Measurements from ENCODE around the gene NUTM2D. TPM values are rescaled to one million over a fixed set of nuclear protein-coding genes. Genes with fewer than 3 reads are reported as not detected.
A peak's percentile ranks its signal among the peaks of the same experiment; 100 is the strongest.
"Not testable (repeated sequence)": the region's sequence is repeated elsewhere in the genome, so short reads cannot be mapped to it uniquely, and the experiment has no call there.

Gene NUTM2D
- total and polyA plus RNA-seq, 4 donors: 1.8 to 10.8 (median 5.7) TPM

- H3K36me3 ChIP-seq (ENCODE audit: control insufficient read depth in 4 of 4, insufficient read depth in 4 of 4, low read length in 4 of 4); H3K9me3 ChIP-seq (ENCODE audit: control insufficient read depth in 4 of 4, insufficient read depth in 3 of 4, low read length in 3 of 4); H3K4me1 ChIP-seq (ENCODE audit: control insufficient read depth in 5 of 5, insufficient read depth in 5 of 5, low read length in 5 of 5); H3K9ac ChIP-seq (ENCODE audit: insufficient read depth in 1 of 2, low read length in 2 of 2); H3K27me3 ChIP-seq (ENCODE audit: control insufficient read depth in 3 of 3, insufficient read depth in 3 of 3, low read length in 2 of 3): not testable (repeated sequence)
- peak overlapping the region; percentile 87 to 94 for H3K27ac ChIP-seq (ENCODE audit: low read depth in 1 of 2, low read length in 1 of 2)
- DNase-seq (peak; percentile 84 to 90 (median 86)), ATAC-seq (ENCODE audit: insufficient read depth, low FRiP score) (peak; percentile 89)
- peak overlapping the region; percentile 21 for H3K4me3 ChIP-seq
- TF ChIP-seq CTCF (IDR thresholded peaks at IDR 0.05; ENCODE audit: control extremely low read depth, extremely low read depth): peak; percentile 14
- 0% methylated on average over 25 to 57 of the region's 65 CpGs for WGBS, 2 donors
Observed at GRCh38 chr10:87342711-87343258, 14.8 kb upstream of the NUTM2D start.

DNA sequence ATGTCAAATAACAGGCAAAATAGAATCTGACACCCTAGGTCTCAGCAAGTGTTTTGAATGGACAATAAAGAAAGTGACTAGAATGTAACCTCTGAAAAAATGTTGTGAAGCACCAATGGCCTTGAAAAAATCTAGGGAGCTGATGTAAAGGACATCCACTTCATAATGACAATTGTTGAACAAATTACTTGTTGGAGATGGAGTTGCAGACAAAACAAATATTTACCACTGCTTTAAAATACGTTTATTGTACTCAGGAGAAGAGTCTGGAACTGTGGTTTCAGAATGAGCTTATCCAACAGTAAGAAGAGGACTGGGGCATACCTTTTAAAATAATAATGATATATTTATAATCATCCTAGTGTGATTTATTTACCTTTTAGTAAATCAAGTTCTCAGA lies 11.8 kb upstream of the NUTM2D start:
- H3K36me3 ChIP-seq (ENCODE audit: control insufficient read depth in 4 of 4, insufficient read depth in 4 of 4, low read length in 4 of 4); H3K4me1 ChIP-seq (ENCODE audit: control insufficient read depth in 5 of 5, insufficient read depth in 5 of 5, low read length in 5 of 5): not testable (repeated sequence)
- 44 to 68% methylated on average over 1 of the region's 1 CpG for WGBS, 2 donors

DNA sequence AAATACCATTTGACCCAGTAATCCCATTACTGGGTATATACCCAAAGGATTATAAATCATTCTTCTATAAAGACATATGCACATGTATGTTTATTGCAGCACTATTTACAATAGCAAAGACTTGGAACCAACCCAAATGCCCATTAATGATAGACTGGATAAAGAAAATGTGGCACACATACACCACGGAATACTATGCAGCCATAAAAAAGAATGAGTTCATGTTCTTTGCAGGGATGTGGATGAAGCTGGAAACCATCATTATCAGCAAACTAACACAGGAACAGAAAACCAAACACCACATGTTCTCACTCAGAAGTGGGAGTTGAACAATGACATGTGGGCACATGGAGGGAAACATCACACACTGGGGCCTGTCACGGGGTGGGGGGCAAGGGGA lies 7.4 kb upstream of the NUTM2D start:
- not testable (repeated sequence) for DNase-seq; H3K4me1 ChIP-seq (ENCODE audit: control insufficient read depth in 5 of 5, insufficient read depth in 5 of 5, low read length in 5 of 5); H3K36me3 ChIP-seq (ENCODE audit: control insufficient read depth in 4 of 4, insufficient read depth in 4 of 4, low read length in 4 of 4); H3K27me3 ChIP-seq (ENCODE audit: control insufficient read depth in 3 of 3, insufficient read depth in 3 of 3, low read length in 2 of 3); H3K27ac ChIP-seq (ENCODE audit: low read depth in 1 of 2, low read length in 1 of 2); H3K9me3 ChIP-seq (ENCODE audit: control insufficient read depth in 4 of 4, insufficient read depth in 3 of 4, low read length in 3 of 4); ATAC-seq (ENCODE audit: insufficient read depth, low FRiP score); H3K4me3 ChIP-seq; H3K9ac ChIP-seq (ENCODE audit: insufficient read depth in 1 of 2, low read length in 2 of 2)
- WGBS, 2 donors: 94 to 95% methylated on average over 2 of the region's 2 CpGs

More for the DNA sequence above, 11.8 kb upstream of the NUTM2D start:
- H3K4me3 ChIP-seq; H3K27me3 ChIP-seq (ENCODE audit: control insufficient read depth in 3 of 3, insufficient read depth in 3 of 3, low read length in 2 of 3); H3K27ac ChIP-seq (ENCODE audit: low read depth in 1 of 2, low read length in 1 of 2); ATAC-seq (ENCODE audit: insufficient read depth, low FRiP score); H3K9me3 ChIP-seq (ENCODE audit: control insufficient read depth in 4 of 4, insufficient read depth in 3 of 4, low read length in 3 of 4); H3K9ac ChIP-seq (ENCODE audit: insufficient read depth in 1 of 2, low read length in 2 of 2); DNase-seq: not testable (repeated sequence)

- not testable (repeated sequence) for H3K9me3 ChIP-seq (ENCODE audit: control insufficient read depth in 4 of 4, insufficient read depth in 3 of 4, low read length in 3 of 4); DNase-seq; H3K9ac ChIP-seq (ENCODE audit: insufficient read depth in 1 of 2, low read length in 2 of 2); H3K27me3 ChIP-seq (ENCODE audit: control insufficient read depth in 3 of 3, insufficient read depth in 3 of 3, low read length in 2 of 3); H3K36me3 ChIP-seq (ENCODE audit: control insufficient read depth in 4 of 4, insufficient read depth in 4 of 4, low read length in 4 of 4); H3K27ac ChIP-seq (ENCODE audit: low read depth in 1 of 2, low read length in 1 of 2); ATAC-seq (ENCODE audit: insufficient read depth, low FRiP score); H3K4me3 ChIP-seq; H3K4me1 ChIP-seq (ENCODE audit: control insufficient read depth in 5 of 5, insufficient read depth in 5 of 5, low read length in 5 of 5)
- 41 to 64% methylated on average over 3 of the region's 3 CpGs for WGBS, 2 donors
Observed at GRCh38 chr10:87352825-87353224, 4.7 kb upstream of the NUTM2D start.

DNA sequence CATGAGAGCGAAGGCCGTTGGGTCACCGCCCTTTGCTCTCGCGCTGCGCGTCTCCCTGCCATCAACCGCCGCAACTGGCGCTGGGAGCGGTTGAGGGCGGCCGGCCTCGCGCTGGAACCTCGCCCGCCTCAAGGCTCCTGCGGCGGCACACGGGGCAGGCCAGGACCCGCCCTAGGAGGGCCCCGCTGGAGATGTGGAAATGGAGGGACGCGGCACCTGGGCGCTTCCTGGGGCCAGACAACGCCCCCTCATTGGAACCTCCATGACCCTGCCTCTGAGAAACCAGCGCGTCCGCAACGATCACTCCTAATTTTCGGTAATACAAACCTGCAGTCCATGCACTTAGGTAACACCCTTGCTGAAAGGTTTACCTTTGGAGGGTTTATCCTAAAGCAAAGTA lies 2.4 kb upstream of the NUTM2D start:
- H3K4me1 ChIP-seq (ENCODE audit: control insufficient read depth in 5 of 5, insufficient read depth in 5 of 5, low read length in 5 of 5); H3K9ac ChIP-seq (ENCODE audit: insufficient read depth in 1 of 2, low read length in 2 of 2); DNase-seq; H3K36me3 ChIP-seq (ENCODE audit: control insufficient read depth in 4 of 4, insufficient read depth in 4 of 4, low read length in 4 of 4); H3K27ac ChIP-seq (ENCODE audit: low read depth in 1 of 2, low read length in 1 of 2); H3K27me3 ChIP-seq (ENCODE audit: control insufficient read depth in 3 of 3, insufficient read depth in 3 of 3, low read length in 2 of 3); H3K9me3 ChIP-seq (ENCODE audit: control insufficient read depth in 4 of 4, insufficient read depth in 3 of 4, low read length in 3 of 4); ATAC-seq (ENCODE audit: insufficient read depth, low FRiP score); H3K4me3 ChIP-seq: not testable (repeated sequence)
- 95 to 96% methylated on average over 15 to 16 of the region's 31 CpGs for WGBS, 2 donors

GRCh38 chr10:87358159-87358558 lies 615 bp downstream of the NUTM2D start:
- not testable (repeated sequence) for ATAC-seq (ENCODE audit: insufficient read depth, low FRiP score); H3K27me3 ChIP-seq (ENCODE audit: control insufficient read depth in 3 of 3, insufficient read depth in 3 of 3, low read length in 2 of 3); H3K9ac ChIP-seq (ENCODE audit: insufficient read depth in 1 of 2, low read length in 2 of 2); H3K4me1 ChIP-seq (ENCODE audit: control insufficient read depth in 5 of 5, insufficient read depth in 5 of 5, low read length in 5 of 5); H3K4me3 ChIP-seq; H3K27ac ChIP-seq (ENCODE audit: low read depth in 1 of 2, low read length in 1 of 2); DNase-seq; H3K36me3 ChIP-seq (ENCODE audit: control insufficient read depth in 4 of 4, insufficient read depth in 4 of 4, low read length in 4 of 4); H3K9me3 ChIP-seq (ENCODE audit: control insufficient read depth in 4 of 4, insufficient read depth in 3 of 4, low read length in 3 of 4)
- WGBS, 2 donors: 92 to 96% methylated on average over 1 of the region's 3 CpGs

GRCh38 chr10:87369514-87370112 lies 12.1 kb downstream of the NUTM2D start:
- not testable (repeated sequence) for H3K36me3 ChIP-seq (ENCODE audit: control insufficient read depth in 4 of 4, insufficient read depth in 4 of 4, low read length in 4 of 4); H3K4me3 ChIP-seq; DNase-seq; H3K4me1 ChIP-seq (ENCODE audit: control insufficient read depth in 5 of 5, insufficient read depth in 5 of 5, low read length in 5 of 5); H3K9ac ChIP-seq (ENCODE audit: insufficient read depth in 1 of 2, low read length in 2 of 2); H3K9me3 ChIP-seq (ENCODE audit: control insufficient read depth in 4 of 4, insufficient read depth in 3 of 4, low read length in 3 of 4); ATAC-seq (ENCODE audit: insufficient read depth, low FRiP score); H3K27ac ChIP-seq (ENCODE audit: low read depth in 1 of 2, low read length in 1 of 2); H3K27me3 ChIP-seq (ENCODE audit: control insufficient read depth in 3 of 3, insufficient read depth in 3 of 3, low read length in 2 of 3)
- WGBS, 2 donors: 91 to 100% methylated on average over 2 to 7 of the region's 9 CpGs

Data from lung (tissue), 12 donors.